DOHH2 (cell line): ENCODE measurements around the gene IGF2BP2.

Experiments
- H3F3A ChIP-seq: fragments of 200-600 bp; sonication (generic), shearing (Covaris generic); 2 replicates; pipeline ENCODE4 v1.6.0; 2016; ENCODE audit warnings: antibody characterized with exemption, mild to moderate bottlenecking; ENCODE audit not compliant: control insufficient read depth, insufficient read depth
- H3K27ac ChIP-seq: fragments of 200-600 bp; sonication (generic); 2 replicates; pipeline ENCODE4 v1.5.1; 2014; ENCODE audit warnings: low read depth, mild to moderate bottlenecking, low read length, moderate library complexity
- H3K27me3 ChIP-seq: fragments of 200-600 bp; sonication (generic); 2 replicates; pipeline ENCODE4 v1.6.1; 2014; ENCODE audit warnings: mild to moderate bottlenecking, low read length, mixed read lengths; ENCODE audit not compliant: control insufficient read depth
- H3K36me3 ChIP-seq: fragments of 200-600 bp; sonication (generic); 2 replicates; pipeline ENCODE4 v1.6.1; 2014; ENCODE audit warnings: mild to moderate bottlenecking, low read length, moderate library complexity, mixed read lengths; ENCODE audit not compliant: control insufficient read depth
- H3K4me1 ChIP-seq: fragments of 200-600 bp; sonication (generic); 2 replicates; pipeline ENCODE4 v1.6.1; 2014; ENCODE audit warnings: mild to moderate bottlenecking, low read length, mixed read lengths; ENCODE audit not compliant: control insufficient read depth
- H3K4me2 ChIP-seq: fragments of 200-600 bp; sonication (generic); 2 replicates; pipeline ENCODE4 v1.6.0; 2014; ENCODE audit warnings: mild to moderate bottlenecking, low read length, moderate library complexity
- H3K4me3 ChIP-seq: fragments of 200-600 bp; sonication (generic); 2 replicates; pipeline ENCODE4 v1.5.1; 2014; ENCODE audit warnings: mild to moderate bottlenecking, low read length, mixed read lengths
- H3K79me2 ChIP-seq: fragments of 200-600 bp; sonication (generic); 2 replicates; pipeline ENCODE4 v1.6.1; 2014; ENCODE audit warnings: mild to moderate bottlenecking, low read length, mixed read lengths; ENCODE audit not compliant: control insufficient read depth
- H3K9me2 ChIP-seq: fragments of 200-600 bp; sonication (generic); replicated peaks from 2 replicates; pipeline ENCODE4 v1.6.1; 2014; ENCODE audit warnings: mild to moderate bottlenecking, low read length, mixed read lengths; ENCODE audit not compliant: control insufficient read depth
- H3K9me3 ChIP-seq: fragments of 200-600 bp; sonication (generic); 2 replicates; pipeline ENCODE4 v1.6.1; 2014; ENCODE audit warnings: antibody characterized with exemption, low read length, mixed read lengths; ENCODE audit not compliant: control insufficient read depth, insufficient read depth
- H4K20me1 ChIP-seq: fragments of 200-600 bp; sonication (generic); 2 replicates; pipeline ENCODE4 v1.6.0; 2014; ENCODE audit warnings: low read depth, mild to moderate bottlenecking, antibody characterized with exemption, low read length, moderate library complexity; ENCODE audit not compliant: control insufficient read depth, insufficient read depth
- CTCF ChIP-seq: fragments of 200-600 bp; sonication (generic); IDR thresholded peaks from one replicate; pipeline ENCODE4 v1.5.1; 2014; ENCODE audit warnings: antibody characterized with exemption, mild to moderate bottlenecking, low read depth, low read length; ENCODE audit not compliant: poor library complexity, severe bottlenecking
- EZH2phosphoT487 ChIP-seq: fragments of 200-600 bp; sonication (generic); IDR thresholded peaks from 2 replicates; pipeline ENCODE4 v1.6.1; 2017; ENCODE audit warnings: borderline replicate concordance, mild to moderate bottlenecking, antibody characterized with exemption, low read length, moderate library complexity, mixed read lengths

The IGF2BP2 gene

GRCh38 chr3:185741586-185741985, 83.3 kb downstream of the IGF2BP2 start:
- peak overlapping the region; percentile 56 for H3K4me2 ChIP-seq
- no peaks in the 10 kb centered on the region for H4K20me1 ChIP-seq
- no peaks in the 10 kb centered on the region for H3K9me2 ChIP-seq

GRCh38 chr3:185740133-185740532, 84.7 kb downstream of the IGF2BP2 start:
- H3K4me2 ChIP-seq = peak overlapping the region; percentile 56
- no peaks in the 10 kb centered on the region for H3K9me3 ChIP-seq
- H4K20me1 ChIP-seq = no peaks in the 10 kb centered on the region
- no peaks in the 10 kb centered on the region for H3K36me3 ChIP-seq
- H3F3A ChIP-seq = peaks cover 13% of the 10 kb centered on the region
- H3K79me2 ChIP-seq = no peaks in the 10 kb centered on the region
- H3K27me3 ChIP-seq = no peaks in the 10 kb centered on the region
- H3K4me1 ChIP-seq = peaks cover 66% of the 10 kb centered on the region
- peak overlapping the region; percentile 14 for H3K27ac ChIP-seq
- TF ChIP-seq EZH2phosphoT487 = no peak
- TF ChIP-seq CTCF = no peak
- H3K4me3 ChIP-seq = peak overlapping the region; percentile 40
- H3K9me2 ChIP-seq = no peaks in the 10 kb centered on the region

More at GRCh38 chr3:185741586-185741985, 83.3 kb downstream of the IGF2BP2 start:
- no peaks in the 10 kb centered on the region for H3K27me3 ChIP-seq
- H3K36me3 ChIP-seq = no peaks in the 10 kb centered on the region
- H3F3A ChIP-seq = peaks cover 16% of the 10 kb centered on the region
- H3K4me1 ChIP-seq = peaks cover 81% of the 10 kb centered on the region
- H3K4me3 ChIP-seq = peak overlapping the region; percentile 47
- no peaks in the 10 kb centered on the region for H3K79me2 ChIP-seq
- no peaks in the 10 kb centered on the region for H3K9me3 ChIP-seq
- TF ChIP-seq CTCF = no peak
- no peak for TF ChIP-seq EZH2phosphoT487
- no peak overlapping the region for H3K27ac ChIP-seq

- peaks cover 62% of the 10 kb centered on the region for H3K4me1 ChIP-seq
- no peak overlapping the region for H3K4me3 ChIP-seq
- H3K9me2 ChIP-seq = no peaks in the 10 kb centered on the region
- no peak overlapping the region for H3K4me2 ChIP-seq
- no peaks in the 10 kb centered on the region for H3K36me3 ChIP-seq
- H3K27me3 ChIP-seq = no peaks in the 10 kb centered on the region
- no peaks in the 10 kb centered on the region for H4K20me1 ChIP-seq
- H3K9me3 ChIP-seq = no peaks in the 10 kb centered on the region
- TF ChIP-seq EZH2phosphoT487 = no peak
- TF ChIP-seq CTCF = no peak
- peaks cover 11% of the 10 kb centered on the region; the same call in 1 of the 2 replicates for H3F3A ChIP-seq
- no peaks in the 10 kb centered on the region for H3K79me2 ChIP-seq
- no peak overlapping the region for H3K27ac ChIP-seq
These were observed 85.6 kb downstream of the IGF2BP2 start for GRCh38 chr3:185739264-185739701.
